MG63 (cell line): ENCODE data around the gene TOX2. TPM values are rescaled to one million over a fixed set of nuclear protein-coding genes. Genes with fewer than 3 reads are reported as not detected.

ENCODE experiments used
- DNase-seq: peaks from one replicate; pipeline ENCODE4 v3.0.0-alpha.2; 2020
- H3K27me3 ChIP-seq: fragments of 250-450 bp; sonication (Bioruptor Pico); 2 replicates; pipeline ENCODE4 v1.5.1; 2020; ENCODE audit warnings: mild to moderate bottlenecking, moderate library complexity
- H3K36me3 ChIP-seq: fragments of 250-450 bp; sonication (Bioruptor Pico); 2 replicates; pipeline ENCODE4 v1.5.1; 2020; ENCODE audit warnings: mild to moderate bottlenecking, moderate library complexity
- H3K4me3 ChIP-seq: fragments of 250-450 bp; sonication (Bioruptor Pico); 2 replicates; pipeline ENCODE4 v1.5.1; 2020; ENCODE audit warnings: mild to moderate bottlenecking, moderate library complexity
- H3K9me3 ChIP-seq: fragments of 250-450 bp; sonication (Bioruptor Pico); 2 replicates; pipeline ENCODE4 v1.5.1; 2020; ENCODE audit warnings: mild to moderate bottlenecking, moderate library complexity
- total RNA-seq: library from RNA; depleted of rRNA; stranded (reverse); fragments of >200 nt; shearing (Covaris generic); gene quantifications from 2 replicates; pipeline ENCODE4 v1.2.3, GENCODE V29; 2014; ENCODE audit warnings: low replicate concordance

TOX2 gene
- total RNA-seq, 1 experiment from 2014 or later = 0.89 TPM

DNA sequence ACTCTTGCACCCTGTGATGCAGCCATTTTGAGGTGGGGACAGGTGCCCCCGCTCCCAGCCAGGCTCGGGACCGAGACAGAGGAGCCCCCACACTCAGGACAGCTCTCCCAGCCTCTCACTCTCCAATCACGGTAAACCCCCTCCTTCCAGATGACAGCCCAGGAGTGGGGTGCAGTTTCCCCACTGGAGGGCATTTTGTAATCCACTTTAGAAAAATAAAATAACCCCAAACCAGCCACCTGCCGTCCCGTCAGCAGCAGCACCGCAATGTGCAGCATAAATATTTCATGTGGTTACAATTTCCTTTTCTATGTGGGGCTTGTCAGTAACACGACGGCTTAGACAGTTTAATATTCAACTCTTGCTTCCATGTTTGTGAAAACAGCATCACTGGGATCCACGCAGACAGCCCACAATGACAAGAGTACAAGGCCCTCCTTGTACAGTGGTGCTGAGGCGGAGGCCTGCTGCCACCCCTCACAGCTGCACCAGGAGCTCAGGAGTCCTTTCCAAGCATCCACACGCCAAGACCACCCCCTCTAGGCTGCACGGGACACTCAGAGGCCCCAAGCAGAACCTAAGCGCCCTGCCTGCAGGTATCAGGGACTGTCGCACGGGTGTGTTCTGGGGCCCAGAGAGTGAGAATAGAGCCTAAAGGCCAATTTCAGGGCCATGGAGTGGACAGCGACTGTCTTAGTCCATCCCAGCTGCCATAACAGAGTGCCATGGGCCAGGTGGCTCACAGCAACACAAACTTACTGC, 155.7 kb downstream of the TOX2 start:
- Histone ChIP-seq H3K27me3 (no peaks in the 10 kb centered on the region), H3K9me3 (no peaks in the 10 kb centered on the region), H3K36me3 (no peaks in the 10 kb centered on the region), H3K4me3 (no peak overlapping the region)
- no peak for DNase-seq

DNA sequence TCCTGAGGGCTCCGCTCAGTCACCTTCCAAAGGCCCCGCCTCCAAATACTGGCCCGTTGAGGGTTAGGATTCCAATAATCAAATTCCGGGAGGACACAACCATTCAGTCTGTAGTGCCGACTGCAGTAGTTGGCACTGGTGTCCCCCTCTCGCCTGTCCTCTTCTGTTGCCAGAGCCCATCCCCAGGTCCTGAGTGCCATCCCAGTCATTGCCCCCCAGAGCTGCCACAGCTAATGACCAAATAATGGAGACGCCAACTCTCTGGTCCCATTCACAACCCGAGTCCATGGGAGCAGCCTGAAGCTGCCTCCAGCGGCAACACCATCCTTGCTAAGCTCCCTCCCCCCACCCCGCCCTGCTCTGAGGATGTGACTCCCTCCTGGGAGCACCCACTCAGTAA, 156.4 kb downstream of the TOX2 start:
- no peak for DNase-seq
- H3K9me3 ChIP-seq = no peaks in the 10 kb centered on the region
- H3K27me3 ChIP-seq = no peaks in the 10 kb centered on the region

DNA sequence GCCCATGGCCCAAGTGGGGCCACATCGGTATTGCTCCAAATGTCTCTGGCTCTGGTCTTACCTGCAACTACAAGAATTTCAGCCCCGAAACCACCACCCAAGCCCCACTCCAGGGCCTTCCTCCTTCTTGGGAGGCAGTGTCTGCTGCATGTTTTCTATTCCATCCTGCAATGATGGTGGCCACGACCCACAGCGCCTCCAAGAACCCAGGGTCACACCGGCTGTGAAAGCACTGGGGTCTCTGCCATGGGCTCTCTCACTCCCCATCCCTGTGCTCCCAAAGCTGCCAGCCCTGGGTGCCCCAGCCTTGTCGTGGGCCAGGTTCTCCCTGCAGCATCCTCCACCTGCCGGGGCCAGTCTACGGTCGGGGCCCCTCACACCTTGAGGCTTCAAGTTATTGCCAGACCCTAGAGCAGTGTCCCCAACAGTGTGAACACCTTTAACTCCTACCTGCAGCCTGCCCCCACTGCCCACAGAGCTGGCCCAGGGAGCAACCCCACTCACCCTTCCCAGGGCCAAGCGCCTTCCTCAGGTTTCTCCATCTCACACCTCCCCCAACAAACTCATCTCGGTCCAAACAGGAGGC, 157.0 kb downstream of the TOX2 start:
- DNase-seq = no peak
- no peaks in the 10 kb centered on the region for H3K27me3 ChIP-seq

More for the DNA sequence above, 156.4 kb downstream of the TOX2 start:
- Histone ChIP-seq H3K36me3 (no peaks in the 10 kb centered on the region), H3K4me3 (no peak overlapping the region)

DNA sequence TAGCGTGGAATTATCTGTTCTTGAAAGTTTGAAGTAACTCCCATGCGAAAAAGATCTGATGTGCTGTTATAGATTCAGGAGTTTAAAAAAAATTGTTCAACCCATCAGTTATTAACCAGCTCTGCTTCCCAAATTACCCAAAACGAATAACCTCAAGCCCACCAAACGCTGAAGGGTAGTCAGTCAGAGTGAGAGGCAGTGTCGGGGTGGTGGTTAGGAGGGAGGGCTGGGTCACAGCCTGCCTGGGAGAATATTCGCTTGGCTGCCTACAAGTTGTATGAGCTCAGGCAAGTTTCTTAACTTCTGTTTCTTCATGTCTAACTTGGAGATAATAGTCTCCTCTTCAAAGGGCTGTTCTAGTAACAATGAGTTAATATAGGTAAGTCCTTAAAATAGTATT, 157.7 kb downstream of the TOX2 start:
- H3K4me3 ChIP-seq = no peak overlapping the region
- no peaks in the 10 kb centered on the region for H3K9me3 ChIP-seq
- no peaks in the 10 kb centered on the region for H3K36me3 ChIP-seq
- no peak for DNase-seq
- no peaks in the 10 kb centered on the region for H3K27me3 ChIP-seq

More for the DNA sequence above, 157.0 kb downstream of the TOX2 start:
- Histone ChIP-seq H3K9me3 (no peaks in the 10 kb centered on the region), H3K36me3 (no peaks in the 10 kb centered on the region), H3K4me3 (no peak overlapping the region)

DNA sequence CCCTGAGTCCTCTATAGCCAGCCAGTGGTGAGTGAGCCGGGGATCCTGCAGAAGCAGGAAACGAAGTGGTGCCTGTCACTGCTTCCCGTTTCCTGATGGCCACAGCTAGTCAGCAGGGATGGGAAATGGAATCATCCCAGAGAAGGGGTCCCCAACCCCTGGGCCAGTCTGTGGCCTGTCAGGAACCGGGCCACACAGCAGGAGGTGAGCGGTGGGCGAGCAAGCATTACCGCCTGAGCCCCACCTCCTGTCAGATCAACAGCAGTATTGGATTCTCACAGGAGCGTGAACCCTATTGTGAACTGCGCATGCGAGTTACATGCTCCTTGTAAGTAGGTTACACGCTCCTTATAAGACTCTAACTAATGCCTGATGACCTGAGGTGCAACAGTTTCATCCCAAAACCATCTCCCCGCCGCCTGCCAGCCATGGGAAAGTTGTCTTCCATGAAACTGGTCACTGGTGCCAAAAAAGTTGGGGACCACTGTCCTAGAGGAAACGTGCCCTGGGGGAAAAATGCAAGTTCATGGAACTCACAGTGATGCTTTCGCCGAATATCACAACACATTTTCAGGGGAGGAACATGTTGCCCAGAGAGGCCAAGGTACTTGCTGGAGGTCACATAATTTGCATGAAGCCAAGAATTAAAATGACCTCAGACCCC, 158.5 kb downstream of the TOX2 start:
- Histone ChIP-seq H3K27me3 (no peaks in the 10 kb centered on the region), H3K9me3 (no peaks in the 10 kb centered on the region), H3K36me3 (no peaks in the 10 kb centered on the region), H3K4me3 (no peak overlapping the region)
- no peak for DNase-seq

DNA sequence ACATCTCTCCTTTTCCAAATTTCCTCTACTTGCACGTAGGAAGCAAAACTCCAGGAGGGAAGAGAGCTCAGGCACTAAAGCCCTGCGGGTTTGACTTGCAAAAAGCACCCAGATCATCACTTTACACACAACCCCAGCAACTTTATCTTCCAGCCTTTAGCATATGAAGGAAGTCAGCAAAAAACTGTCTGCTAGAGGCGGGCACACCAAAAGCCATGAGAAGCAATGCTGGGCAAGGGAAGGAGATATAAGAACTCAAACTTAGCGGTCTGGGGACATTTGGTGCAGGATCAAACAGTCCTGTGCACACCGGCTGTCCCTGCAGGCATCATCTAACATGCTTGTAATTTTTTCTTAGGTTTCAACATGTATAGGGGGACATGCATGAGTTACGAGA, 159.0 kb downstream of the TOX2 start:
- no peak for DNase-seq
- H3K4me3 ChIP-seq = no peak overlapping the region
- no peaks in the 10 kb centered on the region for H3K36me3 ChIP-seq
- H3K27me3 ChIP-seq = no peaks in the 10 kb centered on the region
- H3K9me3 ChIP-seq = no peaks in the 10 kb centered on the region

DNA sequence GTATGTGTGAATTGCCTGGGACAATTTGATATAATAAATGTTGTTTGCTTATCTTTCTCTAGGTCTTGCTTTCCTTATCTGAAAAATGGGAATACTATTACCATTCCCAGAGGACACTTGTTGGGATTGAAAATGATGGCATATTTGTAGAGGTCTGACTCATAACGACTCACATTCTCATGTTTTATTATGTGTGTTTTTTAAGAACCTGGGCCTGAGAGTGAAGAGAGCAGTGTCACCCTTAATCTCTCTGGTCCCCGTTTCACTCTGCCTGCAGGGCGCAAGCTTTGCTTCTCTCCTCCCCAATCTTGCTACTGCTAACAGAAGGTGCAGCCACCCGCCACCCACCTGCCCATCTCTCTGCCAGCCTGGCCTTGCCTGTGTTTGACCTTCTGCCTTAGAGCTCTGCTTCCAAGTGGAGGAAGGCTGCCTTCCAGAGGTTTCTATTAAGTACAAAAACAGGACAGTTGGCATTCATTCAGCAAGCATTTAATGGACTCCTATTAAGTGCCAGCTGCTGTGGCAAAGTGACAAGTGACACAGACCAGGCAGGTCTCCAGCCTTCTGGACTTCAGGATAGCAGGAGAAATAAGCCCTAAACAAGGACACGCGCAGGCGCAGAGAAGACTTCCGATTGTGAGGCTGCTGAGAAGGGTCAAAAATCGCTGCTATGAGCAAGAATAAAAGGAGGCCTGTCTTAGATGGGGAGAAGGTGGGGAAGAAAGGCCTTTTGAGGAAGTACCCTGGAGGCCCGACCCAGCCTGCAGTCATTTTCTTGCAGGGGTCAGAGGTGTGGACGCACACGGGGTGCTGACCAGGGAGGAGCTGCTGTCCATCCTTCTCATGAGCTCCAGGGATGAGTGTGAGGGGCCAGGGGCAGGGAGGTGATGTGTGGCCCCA, 159.8 kb downstream of the TOX2 start:
- Histone ChIP-seq H3K27me3 (no peaks in the 10 kb centered on the region), H3K9me3 (no peaks in the 10 kb centered on the region), H3K4me3 (no peak overlapping the region), H3K36me3 (no peaks in the 10 kb centered on the region)
- DNase-seq = no peak

DNA sequence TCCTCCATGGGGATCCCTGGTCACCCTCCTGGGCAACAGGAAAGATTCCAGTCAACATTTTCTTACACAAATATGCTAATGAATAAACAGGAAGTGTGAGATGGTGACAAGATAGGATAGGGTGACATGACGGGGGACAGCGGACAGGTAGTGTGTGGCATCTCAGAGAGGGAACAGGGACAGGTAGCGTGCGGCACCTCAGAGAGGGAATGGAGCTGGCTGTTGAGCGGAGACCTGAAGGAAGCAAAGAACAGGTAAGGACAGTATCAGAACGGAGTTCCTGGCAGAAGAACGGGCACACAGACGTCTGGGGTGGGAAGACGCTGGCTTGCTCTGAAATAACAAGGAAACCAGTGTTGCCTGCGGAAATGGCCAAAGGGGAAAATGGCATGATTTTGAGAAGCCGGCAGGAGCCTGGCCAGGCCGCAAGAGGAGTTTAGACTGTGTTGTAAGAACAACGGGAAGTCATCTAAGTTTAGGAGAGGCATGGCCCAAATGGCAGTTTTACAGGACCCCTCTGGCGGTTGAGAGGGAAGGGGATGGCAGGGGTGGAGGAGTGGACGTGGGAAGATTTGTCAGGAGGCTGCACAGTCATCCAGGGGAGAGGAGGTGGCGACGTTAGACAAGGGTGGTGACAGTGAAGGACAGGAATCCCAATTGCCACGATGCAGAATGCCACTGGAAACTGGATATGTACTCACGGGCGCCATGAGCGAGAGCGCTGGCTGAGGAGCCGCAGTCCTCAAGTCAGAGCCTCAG, 160.7 kb downstream of the TOX2 start:
- no peaks in the 10 kb centered on the region for H3K27me3 ChIP-seq
- DNase-seq = no peak
- no peaks in the 10 kb centered on the region for H3K36me3 ChIP-seq
- H3K4me3 ChIP-seq = no peak overlapping the region
- H3K9me3 ChIP-seq = no peaks in the 10 kb centered on the region

DNA sequence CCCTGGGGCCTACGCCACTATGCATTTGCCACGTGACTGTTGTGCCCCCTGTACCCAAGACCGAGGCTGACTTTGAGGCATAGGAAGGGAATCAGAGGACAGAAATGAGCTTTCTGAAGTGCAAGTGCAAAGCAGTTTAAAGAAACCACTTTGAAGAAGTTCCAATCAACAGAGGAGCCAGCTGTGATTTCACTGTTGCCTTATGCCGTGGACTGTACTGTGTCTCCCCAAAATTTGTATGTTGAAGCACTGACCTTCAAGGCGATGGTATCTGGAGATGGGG, 161.2 kb downstream of the TOX2 start:
- no peaks in the 10 kb centered on the region for H3K9me3 ChIP-seq
- H3K36me3 ChIP-seq = no peaks in the 10 kb centered on the region
- no peak overlapping the region for H3K4me3 ChIP-seq
- DNase-seq = no peak
- no peaks in the 10 kb centered on the region for H3K27me3 ChIP-seq

DNA sequence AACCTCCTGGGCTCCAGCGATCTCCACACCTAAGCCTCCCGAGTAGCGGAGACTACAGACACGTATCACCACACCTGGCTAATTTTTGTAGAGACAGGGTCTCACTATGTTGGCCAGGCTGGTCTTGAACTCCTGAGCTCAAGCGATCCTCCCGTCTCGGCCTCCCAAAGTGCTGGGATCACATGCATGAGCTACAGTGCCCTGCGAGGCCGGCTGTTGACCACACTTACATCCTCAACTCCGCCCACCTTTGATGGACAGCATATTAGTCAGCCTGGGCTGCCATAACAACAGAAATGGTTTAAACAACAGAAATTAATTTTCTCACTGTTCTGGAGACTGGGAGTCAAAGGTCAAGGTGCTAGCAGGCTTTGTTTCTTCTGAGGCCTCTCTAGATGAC, 164.6 kb downstream of the TOX2 start:
- Histone ChIP-seq H3K9me3 (no peaks in the 10 kb centered on the region), H3K4me3 (no peak overlapping the region), H3K27me3 (no peaks in the 10 kb centered on the region), H3K36me3 (no peaks in the 10 kb centered on the region)
- DNase-seq = no peak

DNA sequence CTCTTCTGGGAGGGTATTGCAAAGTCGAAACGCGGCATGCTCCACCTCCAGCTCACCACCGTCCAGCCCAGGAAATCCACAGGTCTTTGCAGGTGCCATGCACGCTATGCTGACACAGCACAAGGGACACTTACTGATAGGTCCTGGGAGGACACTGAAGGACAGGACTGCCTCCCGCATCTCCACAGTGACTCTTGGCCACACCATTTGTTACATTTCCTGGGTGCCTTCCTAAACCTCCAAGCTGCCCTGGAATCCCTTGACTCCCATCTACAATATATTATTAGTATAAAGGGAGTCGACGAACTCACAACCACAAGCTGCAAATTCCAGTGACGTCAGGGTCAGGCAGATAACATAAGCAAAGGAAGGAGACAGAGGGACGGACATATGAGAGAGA, 165.4 kb downstream of the TOX2 start:
- H3K36me3 ChIP-seq = no peaks in the 10 kb centered on the region
- H3K27me3 ChIP-seq = no peaks in the 10 kb centered on the region
- no peak overlapping the region for H3K4me3 ChIP-seq
- H3K9me3 ChIP-seq = no peaks in the 10 kb centered on the region
- no peak for DNase-seq

DNA sequence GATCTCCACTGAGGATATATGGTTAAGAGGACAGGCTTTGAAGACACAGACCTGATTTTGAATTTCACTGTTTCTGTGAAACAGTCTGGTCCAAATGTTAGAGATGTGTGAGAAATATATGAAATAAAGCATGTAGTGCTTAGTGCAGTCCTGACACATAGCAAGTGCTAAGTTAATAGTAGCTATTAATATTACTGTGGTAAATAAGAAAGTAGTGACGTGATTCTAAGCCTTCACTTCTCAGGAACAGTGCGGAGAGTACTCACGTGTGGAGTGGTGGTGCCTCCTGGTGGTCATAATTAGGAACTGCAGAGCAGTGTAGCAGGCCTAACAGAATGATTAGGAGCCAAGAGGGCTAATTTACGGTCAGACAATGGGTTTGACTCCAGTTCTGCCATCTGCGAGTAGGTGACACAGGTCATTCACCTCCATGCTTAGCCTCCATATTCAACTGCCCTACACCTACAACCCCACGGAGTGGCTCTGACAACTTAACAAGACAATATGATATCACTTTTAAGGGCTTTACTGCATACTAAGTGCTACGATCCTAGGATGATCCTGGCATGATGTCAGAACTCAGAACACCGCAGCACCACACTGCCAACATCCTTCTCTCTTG, 166.1 kb downstream of the TOX2 start:
- Histone ChIP-seq H3K9me3 (no peaks in the 10 kb centered on the region), H3K4me3 (no peak overlapping the region), H3K27me3 (no peaks in the 10 kb centered on the region), H3K36me3 (no peaks in the 10 kb centered on the region)
- DNase-seq = peak; percentile 59

DNA sequence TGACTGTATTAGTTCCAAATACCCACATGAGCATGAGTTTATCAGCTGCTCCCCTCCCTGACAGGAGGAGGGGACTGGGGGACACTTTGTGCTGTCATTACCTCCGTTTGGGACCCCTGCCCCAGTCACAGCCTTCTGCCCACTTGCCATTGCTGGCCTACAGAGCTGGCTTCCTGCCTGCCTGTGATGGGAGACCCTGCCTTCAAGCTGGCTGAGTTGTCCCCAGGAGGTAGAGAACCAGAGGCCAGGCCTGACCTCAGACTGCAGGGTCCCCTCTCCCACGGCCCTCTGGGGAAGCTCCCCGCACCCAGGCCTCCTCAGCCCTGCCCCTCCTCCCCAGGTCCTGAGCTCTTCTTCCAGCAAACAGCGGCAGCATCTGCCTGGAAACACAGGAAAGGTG, 166.8 kb downstream of the TOX2 start:
- DNase-seq = no peak

DNA sequence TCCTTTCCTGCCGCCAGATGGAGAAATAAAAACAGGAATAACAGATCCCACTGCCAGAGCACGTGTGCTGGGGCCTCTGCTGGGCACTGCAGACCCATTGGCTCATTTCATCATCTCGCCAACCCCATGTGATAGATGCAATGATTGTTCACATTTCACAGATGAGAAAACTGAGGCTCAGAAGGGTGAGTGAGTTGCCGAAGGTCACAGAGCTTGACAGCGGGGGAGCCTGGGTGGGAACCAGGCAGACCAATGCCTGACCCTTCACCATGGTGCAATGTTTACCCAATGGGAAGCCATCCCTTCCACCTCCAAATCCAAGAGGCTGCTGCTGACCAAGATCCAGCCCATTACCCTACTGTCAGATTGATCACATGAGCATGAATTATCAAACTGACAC, 167.2 kb downstream of the TOX2 start:
- no peak overlapping the region for H3K4me3 ChIP-seq
- DNase-seq = no peak
- H3K9me3 ChIP-seq = no peaks in the 10 kb centered on the region
- H3K36me3 ChIP-seq = no peaks in the 10 kb centered on the region
- no peaks in the 10 kb centered on the region for H3K27me3 ChIP-seq

More for the DNA sequence above, 166.8 kb downstream of the TOX2 start:
- H3K9me3 ChIP-seq = no peaks in the 10 kb centered on the region
- H3K36me3 ChIP-seq = no peaks in the 10 kb centered on the region
- H3K27me3 ChIP-seq = no peaks in the 10 kb centered on the region
- H3K4me3 ChIP-seq = no peak overlapping the region

DNA sequence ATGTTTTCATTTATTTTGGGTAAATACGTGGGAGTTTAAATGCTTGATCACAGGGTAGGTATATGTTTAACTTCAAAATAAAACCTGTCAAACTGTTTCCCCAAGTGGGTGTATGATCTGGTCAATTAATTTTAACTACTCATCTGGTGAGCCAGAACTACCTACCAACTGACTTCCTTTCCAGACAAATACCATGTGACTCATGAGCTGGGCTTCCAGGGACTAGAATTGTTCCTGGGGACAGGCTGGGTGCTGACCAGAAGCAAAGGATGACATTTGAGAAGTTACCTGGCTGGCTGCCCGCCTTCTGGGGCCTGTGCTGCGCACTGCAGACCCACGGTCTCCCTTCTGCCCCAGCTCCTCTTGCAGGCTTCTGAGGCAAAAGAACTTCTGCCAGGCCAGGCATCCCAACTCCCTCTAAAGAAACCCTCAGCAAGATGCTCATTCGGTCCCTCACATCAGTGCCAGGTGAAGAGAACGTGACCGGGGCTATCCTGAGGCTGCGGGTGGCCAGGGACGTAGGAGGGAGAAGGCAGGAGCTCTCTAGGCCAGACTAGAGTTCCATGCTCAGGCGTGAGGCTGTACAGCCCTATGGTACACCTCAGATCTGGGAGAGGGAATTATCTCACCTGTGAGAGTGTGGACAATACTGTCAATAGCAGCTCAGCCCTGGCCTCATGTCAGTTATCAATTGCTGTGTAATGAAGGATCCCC, 168.7 kb downstream of the TOX2 start:
- no peak overlapping the region for H3K4me3 ChIP-seq
- H3K27me3 ChIP-seq = no peaks in the 10 kb centered on the region
- H3K36me3 ChIP-seq = no peaks in the 10 kb centered on the region
- H3K9me3 ChIP-seq = no peaks in the 10 kb centered on the region
- DNase-seq = peak; percentile 52

DNA sequence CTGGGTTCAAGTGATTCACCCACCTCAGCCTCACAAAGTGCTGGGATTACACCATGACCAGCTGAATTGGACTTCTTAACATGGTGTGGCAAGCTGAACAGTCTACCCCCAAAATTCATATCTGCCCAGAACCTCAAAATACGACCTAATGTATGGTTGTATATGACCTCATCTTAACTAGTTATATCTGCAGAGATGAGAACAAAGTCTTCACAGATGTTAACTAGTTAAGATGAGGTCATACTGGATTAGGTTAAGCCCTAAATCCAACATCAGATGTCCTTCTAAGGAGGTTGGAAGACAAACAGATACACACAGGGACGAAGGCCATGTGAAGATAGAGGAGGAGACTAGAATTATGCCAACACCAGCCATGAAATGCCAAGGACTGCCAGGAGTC, 169.8 kb downstream of the TOX2 start:
- DNase-seq = no peak
- no peak overlapping the region for H3K4me3 ChIP-seq
- no peaks in the 10 kb centered on the region for H3K9me3 ChIP-seq
- H3K36me3 ChIP-seq = no peaks in the 10 kb centered on the region
- H3K27me3 ChIP-seq = no peaks in the 10 kb centered on the region
